HG03108 (cell line): ENCODE results near the gene PCDHGB7.
"Not testable (repeated sequence)": the region's sequence is repeated elsewhere in the genome, so short reads cannot be mapped to it uniquely, and the experiment has no call there.

ENCODE experiments used
- ATAC-seq: cut with Tn5 transposase; IDR thresholded peaks from one replicate; pipeline ENCODE4 v1.9.1; 2021; ENCODE audit warnings: moderate library complexity; ENCODE audit not compliant: unreplicated experiment

PCDHGB7 gene

GRCh38 chr5:141422742-141423291 lies 5.3 kb downstream of the PCDHGB7 start:
- no peak for ATAC-seq

GRCh38 chr5:141427783-141428426 lies 10.4 kb downstream of the PCDHGB7 start:
- ATAC-seq, result no peak

GRCh38 chr5:141430332-141431113 lies 13.0 kb downstream of the PCDHGB7 start, which contains the start of gene PCDHGA12:
Gene PCDHGA12, plus strand, starts transcription at chr5:141430507. Its CDS starts 253 bp downstream, at chr5:141430760.
- ATAC-seq, result peak; percentile 78

GRCh38 chr5:141431286-141431685 lies 13.8 kb downstream of the PCDHGB7 start:
- ATAC-seq, result no peak

- not testable (repeated sequence) for ATAC-seq
These were observed 14.8 kb downstream of the PCDHGB7 start for GRCh38 chr5:141432308-141432707.

GRCh38 chr5:141432726-141433125 lies 15.2 kb downstream of the PCDHGB7 start:
- ATAC-seq, result not testable (repeated sequence)

GRCh38 chr5:141434006-141434405 lies 16.5 kb downstream of the PCDHGB7 start:
- no peak for ATAC-seq

- no peak for ATAC-seq
These were observed 19.7 kb downstream of the PCDHGB7 start for GRCh38 chr5:141437221-141437620.

- ATAC-seq, result no peak
These were observed 22.1 kb downstream of the PCDHGB7 start for GRCh38 chr5:141439411-141440141.

- ATAC-seq, result no peak
These were observed 22.9 kb downstream of the PCDHGB7 start for GRCh38 chr5:141440341-141440740.

GRCh38 chr5:141441571-141442170 lies 24.2 kb downstream of the PCDHGB7 start:
- no peak for ATAC-seq

- no peak for ATAC-seq
These were observed 47.9 kb downstream of the PCDHGB7 start for GRCh38 chr5:141465351-141465750.
